ENCODE results near the gene WBP2NL. TPM values are rescaled to one million over a fixed set of nuclear protein-coding genes. Genes with fewer than 3 reads are reported as not detected.

WBP2NL gene
- total and polyA plus RNA-seq, 5 donors from 2014 or later = 0.46 to 2.9 (median 0.73) TPM

GRCh38 chr22:42074132-42074811 lies 75.7 kb downstream of the WBP2NL start, which contains the start of gene PHETA2:
PHETA2 (plus strand) TSS chr22:42074248; CDS start chr22:42077294, 3,046 bp downstream.
- Histone ChIP-seq H3K27ac (ENCODE audit: insufficient read depth, low read length, poor library complexity, severe bottlenecking) (peak within 1 kb of the TSS; percentile 41), H3K9me3 (ENCODE audit: control insufficient read depth in 2 of 2, low read length in 2 of 2) (no peaks in the 10 kb centered on the region), H3K27me3 (ENCODE audit: control insufficient read depth, insufficient read depth, low read length) (no peaks in the 10 kb centered on the region), H3K4me3 (ENCODE audit: low read depth, low read length) (peak within 1 kb of the TSS; percentile 15), H3K36me3 (ENCODE audit: control insufficient read depth, insufficient read depth, low read length) (no peaks in the 10 kb centered on the region), H3K4me1 (ENCODE audit: control insufficient read depth, insufficient read depth, low read length, poor library complexity, severe bottlenecking) (peaks cover 56% of the 10 kb centered on the region)
- Mint-ChIP-seq H3K27ac (peak within 1 kb of the TSS; percentile 33 to 92 (median 69)), H3K36me3 (no peaks in the 10 kb centered on the region), H3K4me3 (peak within 1 kb of the TSS; percentile 70 to 90 (median 80)), H3K4me1 (peaks cover 0 to 53% (median 24%) of the 10 kb centered on the region in 4 donors), H3K27me3 (no peaks in the 10 kb centered on the region), H3K9me3 (no peaks in the 10 kb centered on the region)
- ATAC-seq (ENCODE audit: low read depth in 2 of 2) = no peak
- DNase-seq = peak; percentile 51 to 67 (median 54)

- H3K4me1 Mint-ChIP-seq = peaks cover 5 to 53% (median 28%) of the 10 kb centered on the region in 4 donors
- H3K9me3 Mint-ChIP-seq = no peaks in the 10 kb centered on the region
- no peak for ATAC-seq (ENCODE audit: low read depth in 2 of 2)
- Histone ChIP-seq H3K36me3 (ENCODE audit: control insufficient read depth, insufficient read depth, low read length) (no peaks in the 10 kb centered on the region), H3K9me3 (ENCODE audit: control insufficient read depth in 2 of 2, low read length in 2 of 2) (no peaks in the 10 kb centered on the region), H3K27ac (ENCODE audit: insufficient read depth, low read length, poor library complexity, severe bottlenecking) (peak overlapping the region; percentile 41), H3K27me3 (ENCODE audit: control insufficient read depth, insufficient read depth, low read length) (no peaks in the 10 kb centered on the region), H3K4me3 (ENCODE audit: low read depth, low read length) (peak overlapping the region; percentile 15), H3K4me1 (ENCODE audit: control insufficient read depth, insufficient read depth, low read length, poor library complexity, severe bottlenecking) (peaks cover 51% of the 10 kb centered on the region)
- H3K4me3 Mint-ChIP-seq = peak overlapping the region; percentile 49 to 86 (median 75)
- peak overlapping the region; percentile 33 to 92 (median 69) for H3K27ac Mint-ChIP-seq
- peaks cover 3% of the 10 kb centered on the region for H3K36me3 Mint-ChIP-seq
- DNase-seq = no peak
- H3K27me3 Mint-ChIP-seq = peaks cover 6% of the 10 kb centered on the region
Observed at GRCh38 chr22:42074846-42075676, 76.5 kb downstream of the WBP2NL start.

GRCh38 chr22:42076764-42077485 lies 78.3 kb downstream of the WBP2NL start:
- Mint-ChIP-seq H3K4me1 (peaks cover 6 to 54% (median 27%) of the 10 kb centered on the region in 4 donors), H3K36me3 (peaks cover 7% of the 10 kb centered on the region), H3K9me3 (no peaks in the 10 kb centered on the region), H3K27me3 (peaks cover 7% of the 10 kb centered on the region), H3K27ac (no peak overlapping the region), H3K4me3 (peak overlapping the region in 1 of 4 donors; percentile 86)
- no peak overlapping the region for H3K4me3 ChIP-seq (ENCODE audit: low read depth, low read length)
- ATAC-seq (ENCODE audit: low read depth in 2 of 2) (no peak), DNase-seq (no peak)
- no peak overlapping the region for H3K27ac ChIP-seq (ENCODE audit: insufficient read depth, low read length, poor library complexity, severe bottlenecking)
- H3K9me3 ChIP-seq (ENCODE audit: control insufficient read depth in 2 of 2, low read length in 2 of 2) = no peaks in the 10 kb centered on the region
- no peaks in the 10 kb centered on the region for H3K36me3 ChIP-seq (ENCODE audit: control insufficient read depth, insufficient read depth, low read length)
- H3K27me3 ChIP-seq (ENCODE audit: control insufficient read depth, insufficient read depth, low read length) = no peaks in the 10 kb centered on the region
- peaks cover 44% of the 10 kb centered on the region for H3K4me1 ChIP-seq (ENCODE audit: control insufficient read depth, insufficient read depth, low read length, poor library complexity, severe bottlenecking)

- Histone ChIP-seq H3K27me3 (ENCODE audit: control insufficient read depth, insufficient read depth, low read length) (no peaks in the 10 kb centered on the region), H3K27ac (ENCODE audit: insufficient read depth, low read length, poor library complexity, severe bottlenecking) (peak overlapping the region; percentile 98), H3K4me1 (ENCODE audit: control insufficient read depth, insufficient read depth, low read length, poor library complexity, severe bottlenecking) (peaks cover 44% of the 10 kb centered on the region), H3K36me3 (ENCODE audit: control insufficient read depth, insufficient read depth, low read length) (peaks cover 3% of the 10 kb centered on the region), H3K9me3 (ENCODE audit: control insufficient read depth in 2 of 2, low read length in 2 of 2) (no peaks in the 10 kb centered on the region), H3K4me3 (ENCODE audit: low read depth, low read length) (no peak overlapping the region)
- Mint-ChIP-seq H3K27me3 (peaks cover 7% of the 10 kb centered on the region), H3K4me1 (peaks cover 6 to 61% (median 30%) of the 10 kb centered on the region in 4 donors), H3K4me3 (peak overlapping the region in 1 of 4 donors; percentile 29), H3K9me3 (no peaks in the 10 kb centered on the region), H3K36me3 (peaks cover 11% of the 10 kb centered on the region), H3K27ac (peak overlapping the region in 2 of 3 donors; percentile 67 to 99)
- no peak for DNase-seq
- no peak for ATAC-seq (ENCODE audit: low read depth in 2 of 2)
Observed at GRCh38 chr22:42077486-42078125, 79.0 kb downstream of the WBP2NL start.

Other genes with a start within 250 kb of the WBP2NL start
- 21.1 TPM for gene CCDC134, start 198.1 kb upstream of the WBP2NL start, total RNA-seq
- gene CCDC134, start 198.1 kb upstream of the WBP2NL start, polyA plus RNA-seq = 1 to 10 TPM; 3.6 to 7.7 (median 5.3) TPM
- gene SREBF2, start 165.7 kb upstream of the WBP2NL start, total RNA-seq = 98.6 TPM
- 10 to 100 TPM; 12.8 to 14.7 (median 13.5) TPM for gene SREBF2, start 165.7 kb upstream of the WBP2NL start, polyA plus RNA-seq
- gene SHISA8, start 83.7 kb upstream of the WBP2NL start, total RNA-seq = 0.27 TPM
- gene SHISA8, start 83.7 kb upstream of the WBP2NL start, polyA plus RNA-seq = under 1 TPM in 1 of 4 donors, not detected in 3; 0.28 TPM
- 10.1 TPM for gene TNFRSF13C, start 72.0 kb upstream of the WBP2NL start, total RNA-seq
- 1 to 10 TPM; 1.2 to 3.6 (median 2.0) TPM for gene TNFRSF13C, start 72.0 kb upstream of the WBP2NL start, polyA plus RNA-seq
- gene CENPM, start 51.6 kb upstream of the WBP2NL start, total RNA-seq = 33.9 TPM
- 10 to 100 TPM; 52.9 to 75.7 (median 65.8) TPM for gene CENPM, start 51.6 kb upstream of the WBP2NL start, polyA plus RNA-seq
- gene SEPTIN3, start 29.3 kb upstream of the WBP2NL start, total RNA-seq = 0.67 TPM
- gene SEPTIN3, start 29.3 kb upstream of the WBP2NL start, polyA plus RNA-seq = under 1 TPM in 3 of 4 donors, not detected in 1; 0.11 to 0.49 (median 0.39) TPM
- 12.7 TPM for gene NAGA, start 72.0 kb downstream of the WBP2NL start, total RNA-seq
- gene NAGA, start 72.0 kb downstream of the WBP2NL start, polyA plus RNA-seq = 10 to 100 TPM; 17.9 to 29.0 (median 26.0) TPM
- 1.8 TPM for gene PHETA2, start 75.5 kb downstream of the WBP2NL start, total RNA-seq
- 1 to 10 TPM; 1.5 to 2.6 (median 2.1) TPM for gene PHETA2, start 75.5 kb downstream of the WBP2NL start, polyA plus RNA-seq
- gene SMDT1, start 80.9 kb downstream of the WBP2NL start, total RNA-seq = 77.0 TPM
- 100 to 1,000 TPM; 114 to 263 (median 154) TPM for gene SMDT1, start 80.9 kb downstream of the WBP2NL start, polyA plus RNA-seq
- gene NDUFA6, start 92.0 kb downstream of the WBP2NL start, total RNA-seq = 60.2 TPM
- gene NDUFA6, start 92.0 kb downstream of the WBP2NL start, polyA plus RNA-seq = 100 to 1,000 TPM; 143 to 216 (median 165) TPM
- 9.0 TPM for gene CYP2D6, start 132.0 kb downstream of the WBP2NL start, total RNA-seq
- under 1 TPM in 2 of 4 donors, not detected in 2; 0.17 to 0.26 TPM for gene CYP2D6, start 132.0 kb downstream of the WBP2NL start, polyA plus RNA-seq